Keratinocyte (primary cell): ENCODE results near the gene FDXACB1. TPM values are rescaled to one million over a fixed set of nuclear protein-coding genes. Genes with fewer than 3 reads are reported as not detected.
A peak's percentile ranks its signal among the peaks of the same experiment; 100 is the strongest.

Experiments
- DNase-seq: peaks from one replicate; pipeline ENCODE4 v3.0.0-alpha.2; 2011; ENCODE audit warnings: low read depth, missing footprints, low spot score
- FAIRE-seq: peaks from 2 replicates; lab custom pipeline; 2011; peaks lifted over from hg19 to GRCh38; lab: Jason Lieb, UNC
- H2AFZ ChIP-seq: 2 replicates; pipeline ENCODE4 v1.6.0; 2012; ENCODE audit warnings: low read length, control low read depth, inconsistent platforms; ENCODE audit not compliant: control insufficient read depth
- H3K27ac ChIP-seq: 2 replicates; pipeline ENCODE4 v1.5.1; 2011; ENCODE audit warnings: low read length; ENCODE audit not compliant: control insufficient read depth, insufficient read depth
- H3K27me3 ChIP-seq: 3 replicates; pipeline ENCODE4 v1.6.0; 2011; ENCODE audit warnings: low read length; ENCODE audit not compliant: control insufficient read depth, insufficient read depth; ENCODE audit errors: extremely low read depth
- H3K36me3 ChIP-seq, 2 experiments: 2 replicates in 1 of 2; 3 replicates in 1 of 2; pipeline ENCODE4 v1.5.1; 2011; ENCODE audit warnings: low read length in 2 of 2, mild to moderate bottlenecking in 1 of 2; ENCODE audit not compliant: control insufficient read depth in 2 of 2, insufficient read depth in 2 of 2; ENCODE audit errors: extremely low read depth in 1 of 2
- H3K4me1 ChIP-seq: 3 replicates; pipeline ENCODE4 v1.5.1; 2011; ENCODE audit warnings: low read length; ENCODE audit not compliant: control insufficient read depth, insufficient read depth; ENCODE audit errors: extremely low read depth
- H3K4me2 ChIP-seq: 3 replicates; pipeline ENCODE4 v1.6.0; 2011; ENCODE audit warnings: low read depth, low read length; ENCODE audit not compliant: control insufficient read depth, insufficient read depth; ENCODE audit errors: extremely low read depth
- H3K4me3 ChIP-seq, 3 experiments: fragments of 200-600 bp in 1 of 3; sonication (generic) in 1 of 3; 2 replicates in 2 of 3; 3 replicates in 1 of 3; pipeline ENCODE4 v1.5.1; 2011 to 2016; ENCODE audit warnings: low read length in 3 of 3, mild to moderate bottlenecking in 3 of 3, control low read depth in 2 of 3, inconsistent platforms in 1 of 3, low read depth in 1 of 3, mixed read lengths in 1 of 3, mixed run types in 1 of 3, moderate library complexity in 1 of 3; ENCODE audit not compliant: control insufficient read depth in 2 of 3, insufficient read depth in 2 of 3; ENCODE audit errors: extremely low read depth in 1 of 3
- H3K79me2 ChIP-seq: 2 replicates; pipeline ENCODE4 v1.6.0; 2012; ENCODE audit warnings: low read length; ENCODE audit not compliant: control insufficient read depth, insufficient read depth
- H3K9ac ChIP-seq: 3 replicates; pipeline ENCODE4 v1.6.0; 2011; ENCODE audit warnings: low read length; ENCODE audit not compliant: control insufficient read depth, insufficient read depth; ENCODE audit errors: extremely low read depth
- H3K9me1 ChIP-seq: 3 replicates; pipeline ENCODE4 v1.6.0; 2011; ENCODE audit warnings: low read length; ENCODE audit not compliant: control insufficient read depth, insufficient read depth; ENCODE audit errors: extremely low read depth
- H3K9me3 ChIP-seq: 2 replicates; pipeline ENCODE4 v1.5.1; 2012; ENCODE audit warnings: low read depth, low read length; ENCODE audit not compliant: control insufficient read depth
- H4K20me1 ChIP-seq: 3 replicates; pipeline ENCODE4 v1.6.0; 2011; ENCODE audit warnings: low read length; ENCODE audit not compliant: control insufficient read depth, insufficient read depth; ENCODE audit errors: extremely low read depth
- EZH2 ChIP-seq: IDR thresholded peaks from one replicate; pipeline ENCODE4 v1.6.1; 2012; ENCODE audit warnings: inconsistent platforms, mild to moderate bottlenecking, low read length, moderate library complexity
- dilution Hi-C: fragments of 300-500 bp; cut with MboI; formaldehyde crosslinking; loops from one replicate; pipeline ENCODE4 v1.7.0; 2020; ENCODE audit warnings: low sequenced_read_pairs; ENCODE audit not compliant: extremely low pct_ligation_motif_present
- polyA plus RNA-seq, 5 experiments: library from polyadenylated mRNA; depleted of rRNA in 3 of 5; stranded (reverse) in 3 of 5; stranded (forward) in 1 of 5; unstranded in 1 of 5; fragments of >200 nt; gene quantifications; 1 replicate in 1 of 5; 2 replicates in 3 of 5; 3 replicates in 1 of 5; pipeline versions ENCODE4 v1.2.1 to v1.2.3, GENCODE V29; 2011 to 2012; ENCODE audit warnings: missing spikeins in 2 of 5, low read depth in 1 of 5, low replicate concordance in 1 of 5
- TF ChIP-seq, protein P1 (sequence below), 3 experiments: IDR thresholded peaks in 1 of 3; conservative IDR thresholded peaks in 1 of 3; optimal IDR thresholded peaks in 1 of 3; 2 replicates in 2 of 3; 3 replicates in 1 of 3; pipeline versions ENCODE3 to v1.5.1; 2011; ENCODE audit warnings: low read length in 3 of 3, mild to moderate bottlenecking in 3 of 3, moderate library complexity in 2 of 3, control low read depth in 1 of 3, inconsistent platforms in 1 of 3; ENCODE audit not compliant: insufficient read depth in 2 of 3; ENCODE audit errors: extremely low read depth in 1 of 3

The FDXACB1 gene
- polyA plus RNA-seq, 1 donor (not counting 4 experiments of a cell fraction or from before 2014, with no cell fraction given): 2.9 TPM

DNA sequence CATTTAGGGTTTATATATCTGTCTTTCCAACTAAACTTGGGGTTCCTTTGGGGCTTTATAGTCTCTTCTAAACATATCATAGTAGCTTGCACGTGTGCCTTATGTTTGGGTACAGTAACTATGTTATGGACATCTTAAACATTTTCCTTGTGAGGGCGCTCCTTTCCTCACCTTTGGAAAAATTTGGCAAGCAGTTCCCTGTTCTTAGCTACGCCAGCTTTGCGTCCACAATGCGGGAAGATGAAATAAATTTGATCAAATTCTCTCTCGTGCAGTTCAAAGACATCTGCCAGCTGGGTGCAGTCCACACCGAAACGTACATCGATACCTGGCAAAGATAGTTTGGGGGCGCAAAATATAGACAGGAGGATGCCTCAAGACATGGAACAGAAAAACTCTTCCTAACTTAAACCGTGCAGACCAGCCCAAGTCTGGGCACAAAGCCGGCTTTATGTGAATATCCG, 548 bp downstream of the FDXACB1 start:
- no peaks in the 10 kb centered on the region for H3K9me3 ChIP-seq
- H4K20me1 ChIP-seq: no peaks in the 10 kb centered on the region
- H3K9me1 ChIP-seq: no peaks in the 10 kb centered on the region
- H3K4me2 ChIP-seq: peak overlapping the region; percentile 95
- no peaks in the 10 kb centered on the region for H3K79me2 ChIP-seq
- H3K9ac ChIP-seq: peak overlapping the region; percentile 98
- FAIRE-seq (no peak), DNase-seq (no peak)
- H3K4me1 ChIP-seq: peaks cover 8% of the 10 kb centered on the region
- no peaks in the 10 kb centered on the region for H3K36me3 ChIP-seq
- no peaks in the 10 kb centered on the region for H3K27me3 ChIP-seq
- peak overlapping the region; percentile 100 for H3K27ac ChIP-seq
- H2AFZ ChIP-seq: peak overlapping the region; percentile 99
- dilution Hi-C loops: no loop called here
- peak overlapping the region; percentile 53 to 96 (median 91) for H3K4me3 ChIP-seq
- TF ChIP-seq EZH2: no peak
- TF ChIP-seq, protein P1, sequence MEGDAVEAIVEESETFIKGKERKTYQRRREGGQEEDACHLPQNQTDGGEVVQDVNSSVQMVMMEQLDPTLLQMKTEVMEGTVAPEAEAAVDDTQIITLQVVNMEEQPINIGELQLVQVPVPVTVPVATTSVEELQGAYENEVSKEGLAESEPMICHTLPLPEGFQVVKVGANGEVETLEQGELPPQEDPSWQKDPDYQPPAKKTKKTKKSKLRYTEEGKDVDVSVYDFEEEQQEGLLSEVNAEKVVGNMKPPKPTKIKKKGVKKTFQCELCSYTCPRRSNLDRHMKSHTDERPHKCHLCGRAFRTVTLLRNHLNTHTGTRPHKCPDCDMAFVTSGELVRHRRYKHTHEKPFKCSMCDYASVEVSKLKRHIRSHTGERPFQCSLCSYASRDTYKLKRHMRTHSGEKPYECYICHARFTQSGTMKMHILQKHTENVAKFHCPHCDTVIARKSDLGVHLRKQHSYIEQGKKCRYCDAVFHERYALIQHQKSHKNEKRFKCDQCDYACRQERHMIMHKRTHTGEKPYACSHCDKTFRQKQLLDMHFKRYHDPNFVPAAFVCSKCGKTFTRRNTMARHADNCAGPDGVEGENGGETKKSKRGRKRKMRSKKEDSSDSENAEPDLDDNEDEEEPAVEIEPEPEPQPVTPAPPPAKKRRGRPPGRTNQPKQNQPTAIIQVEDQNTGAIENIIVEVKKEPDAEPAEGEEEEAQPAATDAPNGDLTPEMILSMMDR (optimal IDR thresholded peaks at IDR 0.05 in 1 of 3, IDR thresholded peaks at IDR 0.05 in 1 of 3, conservative IDR thresholded peaks at IDR 0.05 in 1 of 3; ENCODE audit: extremely low read depth in 1 of 3, insufficient read depth in 2 of 3, low read length in 3 of 3): peak in 1 of 3 experiments; percentile 21

DNA sequence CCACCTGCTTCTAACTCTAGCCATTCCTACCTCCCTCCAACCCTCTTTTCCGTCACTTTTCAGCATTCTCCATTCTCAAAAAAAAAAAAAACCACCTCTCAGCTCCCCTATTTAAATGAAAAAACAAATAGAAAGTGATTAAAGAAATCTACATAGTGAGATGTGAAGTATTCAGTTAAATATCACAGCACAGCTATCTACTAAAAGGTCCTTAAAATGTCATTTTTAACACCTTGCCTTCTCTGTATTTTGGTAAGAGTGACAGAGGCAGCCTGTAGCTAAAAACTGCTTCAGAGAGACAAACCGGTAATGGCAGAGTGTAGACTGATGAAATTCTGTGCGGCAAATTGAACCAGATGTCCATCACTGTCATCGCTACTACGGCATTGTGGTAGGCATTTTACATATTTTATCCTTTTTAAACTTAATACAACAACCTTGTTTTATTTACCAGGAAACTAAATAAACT, 7.2 kb downstream of the FDXACB1 start:
- dilution Hi-C loops: no loop called here
- Histone ChIP-seq H3K9me3 (no peaks in the 10 kb centered on the region), H3K4me2 (peak overlapping the region; percentile 79), H3K36me3 (peaks cover 0 to 5% of the 10 kb centered on the region in 2 experiments), H3K27me3 (no peaks in the 10 kb centered on the region), H3K79me2 (peaks cover 3% of the 10 kb centered on the region), H3K4me3 (peak overlapping the region; percentile 74 to 86 (median 82)), H3K9ac (peak overlapping the region; percentile 78), H3K4me1 (peaks cover 7% of the 10 kb centered on the region), H4K20me1 (no peaks in the 10 kb centered on the region), H3K9me1 (no peaks in the 10 kb centered on the region), H3K27ac (no peak overlapping the region), H2AFZ (peak overlapping the region; percentile 95)
- DNase-seq (no peak), FAIRE-seq (no peak)
- TF ChIP-seq, protein P1 (optimal IDR thresholded peaks at IDR 0.05 in 1 of 3, IDR thresholded peaks at IDR 0.05 in 1 of 3, conservative IDR thresholded peaks at IDR 0.05 in 1 of 3; ENCODE audit: extremely low read depth in 1 of 3, insufficient read depth in 2 of 3, low read length in 3 of 3): no peak
- TF ChIP-seq EZH2: no peak
